DLD1 (cell line): ENCODE results near the gene FBLN1.
"Not testable (repeated sequence)": the region's sequence is repeated elsewhere in the genome, so short reads cannot be mapped to it uniquely, and the experiment has no call there.

Experiments
- in situ Hi-C: cut with HindIII; loops from 2 replicates; pipeline ENCODE4 v1.10.0; 2017; ENCODE audit warnings: low sequenced_read_pairs

Gene FBLN1

DNA sequence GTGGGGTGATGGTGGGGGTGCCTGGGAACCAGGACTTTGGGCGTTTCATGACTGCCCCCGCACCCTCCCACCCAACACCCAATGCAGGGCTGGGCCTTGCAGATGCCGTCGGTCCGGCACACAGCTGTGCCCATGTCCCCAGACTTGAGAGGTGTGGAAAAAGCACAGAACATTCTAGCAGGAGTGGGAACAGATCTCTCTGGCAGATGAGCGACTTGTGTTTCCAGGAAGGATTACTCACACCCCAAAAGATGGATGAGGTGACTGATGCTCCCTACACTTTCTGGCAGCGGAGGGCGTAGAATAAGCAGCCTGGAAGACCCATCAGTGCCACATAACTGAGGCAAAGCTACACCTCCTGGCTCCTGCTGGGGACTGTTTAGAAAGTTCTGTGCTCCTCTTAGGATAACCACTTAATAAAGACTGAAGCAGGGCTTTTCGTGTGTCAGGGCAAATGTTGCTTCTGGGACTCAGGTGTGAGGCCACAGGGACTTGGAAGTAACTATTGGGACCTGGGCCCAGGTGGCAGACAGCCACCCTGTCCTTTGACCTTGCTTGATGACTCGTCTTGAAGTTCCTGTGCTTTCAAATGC lies 24.2 kb downstream of the FBLN1 start:
- in situ Hi-C loops = no loop called here

DNA sequence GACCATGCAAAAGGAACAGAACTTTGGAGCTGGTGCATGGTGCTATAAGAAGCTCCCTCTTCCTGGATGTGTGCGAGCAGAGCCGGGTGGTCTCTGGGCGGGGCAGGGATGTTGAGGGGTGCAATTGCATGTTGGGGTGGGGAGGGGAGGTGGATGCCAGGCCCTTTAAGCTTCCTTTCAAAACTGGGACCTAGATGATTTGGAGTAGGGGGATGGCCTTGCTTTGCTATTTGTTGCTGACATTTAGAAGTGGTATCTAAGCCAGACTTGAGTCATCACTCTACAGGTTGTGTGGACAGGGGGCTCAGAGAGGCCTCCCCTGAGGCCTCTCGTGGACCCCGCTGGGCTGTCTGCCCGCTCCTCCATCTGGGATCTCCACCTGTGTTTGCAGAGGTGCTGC lies 24.8 kb downstream of the FBLN1 start:
- in situ Hi-C loops = no loop called here

DNA sequence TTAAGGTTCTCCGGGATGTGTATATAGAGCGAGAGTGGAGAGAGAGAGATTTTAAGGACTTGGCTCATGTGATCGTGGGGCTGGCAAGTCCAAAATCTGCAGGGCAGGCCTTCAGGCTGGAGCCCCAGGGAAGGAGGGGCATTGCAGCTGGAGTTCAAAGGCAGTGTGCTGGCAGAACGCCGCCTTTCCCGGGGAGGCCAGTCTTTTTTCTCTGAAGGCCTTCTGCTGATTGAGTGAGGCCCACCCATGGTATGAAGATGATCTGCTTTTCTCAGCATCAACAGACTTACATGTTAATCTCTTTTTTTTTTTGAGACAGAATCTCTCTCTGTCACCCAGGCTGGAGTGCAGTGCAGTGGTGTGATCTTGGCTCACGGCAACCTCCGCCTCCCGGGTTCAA lies 25.4 kb downstream of the FBLN1 start:
- in situ Hi-C loops = no loop called here

DNA sequence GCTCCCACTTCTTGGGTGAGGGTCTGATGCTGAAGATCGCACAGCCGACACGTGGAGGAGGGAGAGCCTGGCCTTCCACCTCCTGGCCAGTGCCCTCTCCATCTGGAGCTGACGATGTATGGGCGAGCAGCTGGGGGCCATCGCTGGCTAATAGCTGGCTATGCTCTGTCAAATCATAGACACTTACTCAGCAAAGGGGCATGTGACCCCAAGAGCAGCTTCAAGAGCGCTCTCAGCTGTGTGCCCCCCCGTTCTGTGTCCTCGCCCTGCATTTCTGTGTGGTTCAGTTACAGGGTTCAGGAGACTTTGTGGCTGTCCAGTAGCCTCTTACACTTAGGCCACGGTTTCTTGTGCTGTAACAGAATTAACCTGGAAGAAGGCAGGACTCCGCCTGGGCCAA lies 26.4 kb downstream of the FBLN1 start:
- in situ Hi-C loops = no loop called here

DNA sequence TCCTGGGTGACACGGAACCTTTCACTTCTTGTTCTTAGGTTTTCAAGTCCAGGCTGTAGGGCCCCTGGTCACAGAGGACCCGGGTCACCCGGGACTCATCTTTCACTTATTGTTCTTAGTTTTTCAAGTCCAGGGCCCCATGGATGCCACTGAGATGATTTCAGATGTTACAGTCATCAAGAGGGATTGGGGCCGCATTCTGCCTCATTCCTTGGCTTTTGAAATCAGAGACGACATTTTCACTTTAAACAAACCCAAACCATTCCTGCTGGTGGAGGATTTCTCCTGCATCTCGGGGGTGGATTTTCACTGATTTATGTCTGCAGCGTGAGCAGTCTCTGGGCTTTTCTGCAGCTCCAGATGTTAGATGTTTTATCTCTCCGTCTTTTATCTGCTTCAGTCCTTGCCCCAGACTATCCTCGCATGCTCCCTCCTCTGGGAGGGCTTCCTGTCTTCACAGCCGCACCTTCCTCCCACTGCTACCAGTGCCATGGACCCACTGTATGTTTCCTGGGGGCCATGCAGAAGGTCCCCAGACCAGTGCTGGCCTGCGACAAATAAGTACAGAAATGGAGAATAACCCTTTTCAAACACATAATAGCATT lies 27.4 kb downstream of the FBLN1 start:
- in situ Hi-C loops = no loop called here

DNA sequence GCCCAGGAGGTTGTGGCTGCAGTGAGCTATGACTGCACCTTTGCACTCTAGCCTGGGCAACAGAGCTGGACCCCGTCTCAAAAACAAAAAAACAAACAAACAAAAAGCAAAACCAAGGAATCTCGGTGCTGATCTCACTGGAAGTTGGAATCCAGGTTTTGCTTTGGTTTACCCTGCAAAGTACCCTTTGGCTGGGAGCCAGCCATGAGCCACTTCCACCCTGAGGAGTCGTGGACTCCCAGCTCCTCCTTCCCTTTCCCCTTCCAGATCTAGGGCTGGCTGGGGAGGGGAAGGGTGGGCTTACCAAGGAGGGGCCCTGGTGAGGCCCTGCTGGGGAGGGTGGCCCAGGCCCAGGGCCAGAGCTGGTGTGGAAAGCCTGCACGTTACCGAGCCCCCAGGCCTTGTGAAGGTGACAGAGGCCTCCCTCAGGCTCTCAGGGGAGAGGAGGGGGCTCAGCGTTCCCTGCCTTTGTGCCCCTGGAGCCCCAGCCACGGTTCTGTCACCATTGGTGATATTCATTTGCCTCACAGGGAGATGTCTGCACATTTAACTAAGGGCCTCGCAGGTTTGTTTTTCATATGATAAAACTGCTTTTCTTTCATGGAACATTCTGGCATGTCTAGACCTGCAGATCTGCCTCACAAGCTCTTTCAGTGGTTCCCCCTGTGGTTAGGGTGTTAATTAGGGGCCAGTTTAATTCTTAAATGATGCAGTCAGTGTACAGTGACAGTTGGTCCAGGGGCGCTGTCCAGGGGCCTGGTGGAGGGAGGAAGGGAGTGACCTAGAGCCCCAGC lies 29.0 kb downstream of the FBLN1 start:
- in situ Hi-C loops = no loop called here

- in situ Hi-C loops = no loop called here
These were observed 29.6 kb downstream of the FBLN1 start for GRCh38 chr22:45532235-45532631.

GRCh38 chr22:45533703-45534102 lies 31.0 kb downstream of the FBLN1 start:
- in situ Hi-C loops = no loop called here

DNA sequence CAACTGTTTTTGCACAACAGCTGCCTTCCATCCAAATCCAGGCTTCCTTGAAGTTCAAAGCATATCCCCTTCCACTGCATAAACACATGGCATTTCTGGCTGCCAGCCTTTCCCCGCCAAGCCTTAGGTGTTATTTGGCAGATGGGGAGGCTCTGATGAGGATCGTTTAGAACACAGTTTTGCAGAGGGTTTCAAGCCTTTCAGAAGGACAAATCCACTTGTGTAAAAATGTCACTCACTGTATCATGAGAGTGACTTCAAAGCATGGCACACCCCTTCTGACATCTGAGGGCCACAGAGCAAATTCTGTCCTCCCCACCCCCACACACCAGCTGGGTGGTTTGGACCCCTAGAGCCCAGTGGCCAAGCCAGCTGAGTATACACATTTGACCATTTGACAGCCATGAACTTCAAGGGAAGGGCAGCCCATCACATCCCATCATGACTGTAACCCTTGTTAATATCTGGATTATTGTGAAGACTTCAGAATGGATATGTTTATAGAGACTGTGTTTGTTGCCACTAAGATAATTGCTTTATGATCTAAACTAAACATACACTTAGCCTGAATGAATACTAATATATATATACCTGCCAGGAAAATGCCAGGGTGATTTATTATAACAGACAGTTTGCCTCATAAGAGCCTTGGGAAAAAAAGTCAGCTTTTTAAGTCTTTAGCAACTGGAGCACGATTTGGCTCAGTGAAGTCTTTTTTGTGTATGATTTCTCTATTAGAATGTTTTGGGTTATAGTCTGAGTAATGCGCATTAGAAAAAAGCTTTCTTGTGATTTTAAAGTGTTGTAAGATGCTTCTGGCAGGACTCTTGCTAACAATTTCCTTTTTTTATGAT lies 31.9 kb downstream of the FBLN1 start:
- in situ Hi-C loops = no loop called here

DNA sequence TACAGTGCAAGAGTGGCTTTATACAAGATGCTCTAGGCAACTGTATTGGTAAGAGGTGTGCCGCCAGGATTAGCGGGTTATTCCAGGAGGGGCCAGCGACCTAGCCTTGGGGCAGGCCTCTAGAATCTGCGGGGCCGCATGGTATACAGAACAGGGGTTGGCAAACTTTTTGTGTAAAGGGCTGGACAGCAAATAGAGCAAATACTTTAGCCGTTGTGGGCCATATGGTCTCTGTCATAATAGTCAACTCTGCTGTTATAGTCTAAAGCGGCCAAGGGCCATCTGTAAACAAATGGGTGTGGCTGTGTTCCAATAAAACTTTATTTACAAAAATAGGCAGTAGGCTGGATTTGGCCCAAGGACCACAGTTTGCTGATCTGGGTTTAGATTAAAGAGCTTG lies 32.6 kb downstream of the FBLN1 start:
- in situ Hi-C loops = no loop called here

- in situ Hi-C loops = not testable (repeated sequence)
These were observed 33.2 kb downstream of the FBLN1 start for GRCh38 chr22:45535835-45536234.

DNA sequence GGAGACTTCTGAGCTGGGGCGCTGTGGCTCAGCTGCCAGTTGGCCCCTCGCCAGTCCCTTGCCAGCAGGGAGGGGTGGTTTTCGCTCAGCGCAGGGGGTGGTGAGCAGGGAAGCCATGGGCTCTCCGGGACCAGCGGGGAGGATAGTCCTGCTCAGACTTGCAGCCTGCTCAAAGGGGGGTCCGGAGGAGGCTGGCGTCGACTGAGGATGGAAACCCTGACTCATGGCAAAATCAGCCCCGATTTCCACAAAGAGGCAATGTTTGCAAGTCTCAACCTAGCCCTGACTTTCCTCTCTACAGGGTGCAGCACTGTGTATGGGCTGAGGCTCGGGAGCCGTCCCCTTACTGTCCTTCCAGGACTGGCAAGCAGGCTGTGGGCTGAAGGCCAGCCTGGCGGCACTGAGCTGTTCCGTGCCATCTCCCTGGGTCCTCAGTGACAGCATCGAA lies 35.1 kb downstream of the FBLN1 start:
- in situ Hi-C loops = no loop called here

DNA sequence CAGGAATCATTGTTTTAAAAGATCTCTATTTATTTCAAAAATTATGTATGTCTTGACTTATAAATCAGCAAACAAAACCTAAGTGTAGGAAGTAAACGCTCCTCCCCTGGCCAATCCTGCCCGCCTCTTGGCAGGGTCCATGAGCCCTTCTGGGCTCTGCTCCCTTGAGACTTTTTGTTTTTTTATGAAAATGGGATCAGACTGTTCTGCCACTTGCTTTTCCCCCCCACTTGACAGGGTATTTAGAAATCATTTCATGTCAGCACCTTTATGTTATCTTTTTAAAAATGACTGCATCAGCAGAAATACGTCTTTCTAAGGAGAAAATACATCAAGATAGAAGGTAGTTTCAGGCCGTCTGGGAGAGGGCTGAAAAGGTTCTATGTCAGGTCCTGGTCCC lies 35.6 kb downstream of the FBLN1 start:
- in situ Hi-C loops = no loop called here

DNA sequence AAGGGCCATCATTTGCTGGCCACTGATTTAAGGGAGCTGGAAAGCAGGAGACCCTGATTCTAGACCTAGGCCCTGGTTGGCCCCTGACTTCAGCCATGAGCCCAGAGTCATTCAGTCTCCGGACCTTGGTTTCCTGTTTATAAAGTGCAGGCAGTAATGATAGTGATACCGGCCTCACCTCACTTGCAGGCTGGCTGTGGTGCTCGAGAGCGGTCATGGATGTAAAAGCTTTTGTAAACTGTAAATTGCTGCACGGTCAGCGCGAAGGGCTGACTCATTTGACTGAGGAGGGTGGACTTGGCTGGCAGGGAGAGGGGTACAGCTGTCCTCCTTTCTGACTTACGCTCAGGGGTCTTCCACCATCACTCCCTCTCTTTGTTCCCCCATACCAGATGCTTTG lies 37.4 kb downstream of the FBLN1 start:
- in situ Hi-C loops = no loop called here

- in situ Hi-C loops = no loop called here
These were observed 38.8 kb downstream of the FBLN1 start for GRCh38 chr22:45541382-45541979.

DNA sequence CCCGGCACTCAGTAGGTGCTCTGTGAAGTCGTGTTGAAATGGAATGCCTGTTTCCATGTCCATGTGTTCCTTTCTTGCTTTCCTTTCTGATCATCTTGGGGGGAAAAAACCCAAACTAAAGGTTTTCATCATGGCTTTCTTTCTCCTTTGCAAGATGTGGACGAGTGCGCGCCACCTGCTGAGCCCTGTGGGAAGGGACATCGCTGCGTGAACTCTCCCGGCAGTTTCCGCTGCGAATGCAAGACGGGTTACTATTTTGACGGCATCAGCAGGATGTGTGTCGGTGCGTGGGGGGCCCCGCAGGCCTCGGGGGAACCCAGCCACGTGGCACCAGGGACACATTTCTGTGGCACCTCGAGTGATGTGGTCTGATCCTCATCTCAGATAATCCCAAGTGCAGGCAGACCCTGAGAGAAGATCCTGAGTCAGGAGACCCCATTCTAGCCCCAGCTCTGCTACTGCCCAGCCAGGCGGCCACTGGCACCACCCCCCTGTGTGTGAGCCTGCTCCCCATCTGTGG lies 39.4 kb downstream of the FBLN1 start:
- in situ Hi-C loops = no loop called here

DNA sequence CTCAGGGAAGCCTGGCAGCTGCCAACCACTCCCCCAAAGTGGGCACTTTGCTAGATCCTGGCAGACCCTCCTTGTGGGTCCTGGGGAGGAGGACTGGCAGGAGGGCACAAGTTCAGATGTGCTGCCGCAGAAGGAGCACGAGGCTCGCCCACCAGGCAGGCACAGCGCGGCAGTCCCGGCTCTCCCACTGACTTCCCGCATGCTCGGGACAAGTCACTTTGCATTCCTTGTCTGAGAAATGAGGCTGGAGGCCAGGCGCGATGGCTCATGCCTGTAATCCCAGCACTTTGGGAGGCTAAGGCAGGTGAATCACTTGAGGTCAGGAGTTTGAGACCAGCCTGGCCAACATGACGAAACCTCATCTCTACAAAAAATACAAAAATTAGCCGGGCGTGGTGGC lies 40.1 kb downstream of the FBLN1 start:
- in situ Hi-C loops = not testable (repeated sequence)

GRCh38 chr22:45543243-45543642 lies 40.6 kb downstream of the FBLN1 start:
- in situ Hi-C loops = no loop called here

DNA sequence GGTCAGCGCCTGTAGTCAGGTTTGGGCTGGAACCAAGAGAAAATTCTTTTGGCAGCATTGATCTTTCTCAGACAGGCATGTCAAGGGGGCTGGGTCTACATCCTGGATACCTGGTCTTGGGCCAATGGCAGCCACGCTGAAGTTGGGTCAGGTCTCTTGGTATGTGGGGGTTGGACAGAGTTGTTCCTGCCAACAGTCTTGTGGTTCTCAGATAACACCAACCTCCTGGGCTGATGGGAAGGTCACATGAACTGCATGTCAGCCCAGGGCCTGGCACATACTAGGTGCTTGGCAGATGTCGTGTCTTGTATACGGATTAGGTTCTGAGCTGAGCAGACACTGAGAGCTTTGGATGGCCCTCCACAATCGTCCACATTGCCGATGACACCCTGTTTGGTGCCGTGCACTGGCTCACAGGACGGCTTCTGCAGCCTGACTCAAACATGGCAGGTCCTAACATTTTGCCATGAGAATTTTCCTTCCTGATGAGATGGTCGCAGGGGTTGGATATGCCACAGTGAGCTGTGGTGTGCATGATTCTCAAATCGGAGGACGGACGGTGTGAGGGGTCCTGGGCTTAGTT lies 42.0 kb downstream of the FBLN1 start:
- in situ Hi-C loops = no loop called here

DNA sequence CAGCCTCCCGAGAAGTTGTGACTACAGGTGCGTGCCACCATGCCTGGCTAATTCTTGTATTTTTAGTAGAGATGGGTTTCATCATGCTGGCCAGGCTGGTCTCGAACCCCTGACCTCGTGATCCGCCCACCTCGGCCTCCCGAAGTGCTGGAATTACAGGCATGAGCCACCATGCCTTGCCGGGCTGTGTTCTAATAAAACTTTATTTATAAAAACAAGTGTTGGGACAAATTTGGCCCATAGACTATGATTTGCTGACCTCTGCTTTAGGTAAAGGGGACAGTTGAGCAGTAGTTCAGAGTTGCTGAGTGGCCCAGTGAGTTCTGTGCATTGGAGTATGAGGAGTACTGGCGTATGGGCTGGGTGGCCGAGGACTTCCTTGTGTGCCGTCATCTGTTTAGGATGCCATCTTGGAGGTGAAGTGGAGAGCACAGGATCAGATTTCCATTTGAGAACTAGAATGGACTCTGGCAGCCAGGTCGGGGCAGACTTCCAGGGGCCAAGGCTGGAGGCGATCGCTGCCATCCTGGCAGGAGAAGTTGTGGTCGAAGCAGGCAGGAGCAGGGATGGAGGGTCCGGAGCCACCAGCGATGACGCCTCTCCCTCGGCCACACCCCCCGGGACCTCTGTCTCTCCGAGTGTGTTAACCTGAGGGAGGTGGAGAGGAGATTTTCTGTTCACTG lies 43.8 kb downstream of the FBLN1 start:
- in situ Hi-C loops = no loop called here
